Stimulated activated naive B cell treated with anti-CD40 and anti-IgM and Interleukin-4, amounts not matched to agents 10 μg/mL and 1 μg/mL and 100 μg/mL, for 72 hours (primary cell): Measurements from ENCODE around the gene GSN.

Experiments used
- ATAC-seq, 2 donors: fragments of 150-1000 bp; cut with Tn5 transposase; replicated peaks; 2 replicates each; pipeline ENCODE4 v1.10.0; 2021; ENCODE audit warnings: moderate library complexity in 1 of 2
- DNase-seq: peaks from one replicate; pipeline ENCODE4 v3.0.0; 2021
- H3K27ac Mint-ChIP-seq: one replicate; pipeline ENCODE4 v1.8.0; 2022; ENCODE audit warnings: mild to moderate bottlenecking, mixed read lengths
- H3K27me3 Mint-ChIP-seq, 2 donors: one replicate each; pipeline ENCODE4 v1.8.0; 2022; ENCODE audit warnings: mixed read lengths in 2 of 2
- H3K36me3 Mint-ChIP-seq, 2 donors: one replicate each; pipeline ENCODE4 v1.8.0; 2022; ENCODE audit warnings: mixed read lengths in 2 of 2, mild to moderate bottlenecking in 1 of 2
- H3K4me1 Mint-ChIP-seq, 2 donors: one replicate each; pipeline ENCODE4 v1.8.0; 2022; ENCODE audit warnings: mixed read lengths in 2 of 2, mild to moderate bottlenecking in 1 of 2
- H3K4me3 Mint-ChIP-seq, 2 donors: one replicate each; pipeline ENCODE4 v1.8.0; 2022; ENCODE audit warnings: mild to moderate bottlenecking in 2 of 2, mixed read lengths in 2 of 2, moderate library complexity in 1 of 2
- H3K9me3 Mint-ChIP-seq, 2 donors: one replicate each; pipeline ENCODE4 v1.8.0; 2022; ENCODE audit warnings: mixed read lengths in 2 of 2, mild to moderate bottlenecking in 1 of 2

Gene GSN

GRCh38 chr9:121303456-121304451, 35.8 kb downstream of the GSN start:
- Mint-ChIP-seq H3K27me3 (peaks cover 6 to 10% of the 10 kb centered on the region in 2 donors), H3K9me3 (no peaks in the 10 kb centered on the region), H3K4me1 (peaks cover 9 to 19% of the 10 kb centered on the region in 2 donors), H3K36me3 (peaks cover 16 to 19% of the 10 kb centered on the region in 2 donors), H3K27ac (no peak overlapping the region), H3K4me3 (no peak overlapping the region)
- ATAC-seq (no peak), DNase-seq (no peak)

- DNase-seq (no peak), ATAC-seq (no peak)
- Mint-ChIP-seq H3K4me3 (no peak overlapping the region), H3K9me3 (no peaks in the 10 kb centered on the region), H3K27me3 (peaks cover 6 to 10% of the 10 kb centered on the region in 2 donors), H3K4me1 (peaks cover 7 to 11% of the 10 kb centered on the region in 2 donors), H3K36me3 (peaks cover 16 to 19% of the 10 kb centered on the region in 2 donors), H3K27ac (no peak overlapping the region)
Observed at GRCh38 chr9:121304707-121305106, 36.7 kb downstream of the GSN start.

- Mint-ChIP-seq H3K27ac (no peak overlapping the region), H3K4me1 (peaks cover 2 to 5% of the 10 kb centered on the region in 2 donors), H3K36me3 (peaks cover 16 to 17% of the 10 kb centered on the region in 2 donors), H3K27me3 (peaks cover 1 to 5% of the 10 kb centered on the region in 2 donors), H3K9me3 (no peaks in the 10 kb centered on the region), H3K4me3 (no peak overlapping the region)
- ATAC-seq, result no peak
- DNase-seq, result no peak
Observed at GRCh38 chr9:121305269-121305994, 37.5 kb downstream of the GSN start.

- H3K9me3 Mint-ChIP-seq, result no peaks in the 10 kb centered on the region
- H3K27ac Mint-ChIP-seq, result no peak overlapping the region
- no peaks in the 10 kb centered on the region for H3K4me1 Mint-ChIP-seq
Observed at GRCh38 chr9:121307976-121308375, 40.0 kb downstream of the GSN start.

GRCh38 chr9:121308765-121309164, 40.8 kb downstream of the GSN start:
- no peaks in the 10 kb centered on the region for H3K27me3 Mint-ChIP-seq
- H3K4me1 Mint-ChIP-seq, result no peaks in the 10 kb centered on the region
- H3K9me3 Mint-ChIP-seq, result no peaks in the 10 kb centered on the region
- H3K27ac Mint-ChIP-seq, result no peak overlapping the region
- ATAC-seq (no peak), DNase-seq (no peak)
- H3K36me3 Mint-ChIP-seq, result peaks cover 35 to 36% of the 10 kb centered on the region in 2 donors
- H3K4me3 Mint-ChIP-seq, result no peak overlapping the region

More at GRCh38 chr9:121307976-121308375, 40.0 kb downstream of the GSN start:
- H3K4me3 Mint-ChIP-seq, result no peak overlapping the region
- ATAC-seq, result no peak
- DNase-seq, result no peak
- peaks cover 30% of the 10 kb centered on the region in 2 donors for H3K36me3 Mint-ChIP-seq
- H3K27me3 Mint-ChIP-seq, result no peaks in the 10 kb centered on the region

GRCh38 chr9:121309171-121309570, 41.2 kb downstream of the GSN start:
- peaks cover 36% of the 10 kb centered on the region in 2 donors for H3K36me3 Mint-ChIP-seq
- no peak for DNase-seq
- ATAC-seq, result no peak
- no peak overlapping the region for H3K27ac Mint-ChIP-seq
- no peak overlapping the region for H3K4me3 Mint-ChIP-seq
- H3K4me1 Mint-ChIP-seq, result no peaks in the 10 kb centered on the region
- H3K27me3 Mint-ChIP-seq, result no peaks in the 10 kb centered on the region
- H3K9me3 Mint-ChIP-seq, result no peaks in the 10 kb centered on the region

- H3K36me3 Mint-ChIP-seq, result peaks cover 34 to 35% of the 10 kb centered on the region in 2 donors
- no peaks in the 10 kb centered on the region for H3K4me1 Mint-ChIP-seq
- no peak overlapping the region for H3K27ac Mint-ChIP-seq
- no peak for DNase-seq
- ATAC-seq, result no peak
- no peaks in the 10 kb centered on the region for H3K9me3 Mint-ChIP-seq
- no peaks in the 10 kb centered on the region for H3K27me3 Mint-ChIP-seq
- H3K4me3 Mint-ChIP-seq, result no peak overlapping the region
Observed at GRCh38 chr9:121309833-121310425, 42.0 kb downstream of the GSN start.

GRCh38 chr9:121310571-121310970, 42.6 kb downstream of the GSN start:
- Mint-ChIP-seq H3K36me3 (peaks cover 34 to 35% of the 10 kb centered on the region in 2 donors), H3K4me1 (no peaks in the 10 kb centered on the region), H3K27me3 (no peaks in the 10 kb centered on the region), H3K4me3 (no peak overlapping the region), H3K9me3 (no peaks in the 10 kb centered on the region), H3K27ac (no peak overlapping the region)
- DNase-seq, result no peak
- no peak for ATAC-seq

- ATAC-seq (no peak), DNase-seq (no peak)
- no peaks in the 10 kb centered on the region for H3K4me1 Mint-ChIP-seq
- no peak overlapping the region for H3K27ac Mint-ChIP-seq
- no peak overlapping the region for H3K4me3 Mint-ChIP-seq
- peaks cover 36 to 37% of the 10 kb centered on the region in 2 donors for H3K36me3 Mint-ChIP-seq
- no peaks in the 10 kb centered on the region for H3K27me3 Mint-ChIP-seq
- H3K9me3 Mint-ChIP-seq, result no peaks in the 10 kb centered on the region
Observed at GRCh38 chr9:121312169-121312568, 44.2 kb downstream of the GSN start.

- no peaks in the 10 kb centered on the region for H3K4me1 Mint-ChIP-seq
- no peak for DNase-seq
- H3K4me3 Mint-ChIP-seq, result no peak overlapping the region
Observed at GRCh38 chr9:121313458-121314152, 45.6 kb downstream of the GSN start.

GRCh38 chr9:121316378-121316777, 48.4 kb downstream of the GSN start:
- no peak for ATAC-seq
- Mint-ChIP-seq H3K9me3 (no peaks in the 10 kb centered on the region), H3K36me3 (peaks cover 27 to 34% of the 10 kb centered on the region in 2 donors), H3K27ac (no peak overlapping the region), H3K4me3 (no peak overlapping the region), H3K27me3 (no peaks in the 10 kb centered on the region), H3K4me1 (peaks cover 2 to 5% of the 10 kb centered on the region in 2 donors)
- DNase-seq, result no peak

More at GRCh38 chr9:121313458-121314152, 45.6 kb downstream of the GSN start:
- Mint-ChIP-seq H3K9me3 (no peaks in the 10 kb centered on the region), H3K27ac (peak overlapping the region; percentile 11), H3K36me3 (peaks cover 32 to 33% of the 10 kb centered on the region in 2 donors), H3K27me3 (no peaks in the 10 kb centered on the region)
- no peak for ATAC-seq

- H3K4me3 Mint-ChIP-seq, result no peak overlapping the region
- DNase-seq (no peak), ATAC-seq (no peak)
- no peaks in the 10 kb centered on the region for H3K27me3 Mint-ChIP-seq
- no peaks in the 10 kb centered on the region for H3K9me3 Mint-ChIP-seq
- H3K27ac Mint-ChIP-seq, result no peak overlapping the region
- peaks cover 2 to 5% of the 10 kb centered on the region in 2 donors for H3K4me1 Mint-ChIP-seq
- peaks cover 22 to 29% of the 10 kb centered on the region in 2 donors for H3K36me3 Mint-ChIP-seq
Observed at GRCh38 chr9:121316852-121317373, 49.0 kb downstream of the GSN start.

- no peak overlapping the region for H3K4me3 Mint-ChIP-seq
- no peak for DNase-seq
- peaks cover 2 to 5% of the 10 kb centered on the region in 2 donors for H3K4me1 Mint-ChIP-seq
- ATAC-seq, result no peak
- no peak overlapping the region for H3K27ac Mint-ChIP-seq
- H3K36me3 Mint-ChIP-seq, result peaks cover 25 to 32% of the 10 kb centered on the region in 2 donors
- H3K27me3 Mint-ChIP-seq, result no peaks in the 10 kb centered on the region
- no peaks in the 10 kb centered on the region for H3K9me3 Mint-ChIP-seq
Observed at GRCh38 chr9:121317737-121318630, 50.0 kb downstream of the GSN start.
